Measurements from ENCODE around the gene RDH8.

RDH8 gene

GRCh38 chr19:10043286-10043927, 30.1 kb downstream of the RDH8 start (continued):
- TF ChIP-seq, protein P1, sequence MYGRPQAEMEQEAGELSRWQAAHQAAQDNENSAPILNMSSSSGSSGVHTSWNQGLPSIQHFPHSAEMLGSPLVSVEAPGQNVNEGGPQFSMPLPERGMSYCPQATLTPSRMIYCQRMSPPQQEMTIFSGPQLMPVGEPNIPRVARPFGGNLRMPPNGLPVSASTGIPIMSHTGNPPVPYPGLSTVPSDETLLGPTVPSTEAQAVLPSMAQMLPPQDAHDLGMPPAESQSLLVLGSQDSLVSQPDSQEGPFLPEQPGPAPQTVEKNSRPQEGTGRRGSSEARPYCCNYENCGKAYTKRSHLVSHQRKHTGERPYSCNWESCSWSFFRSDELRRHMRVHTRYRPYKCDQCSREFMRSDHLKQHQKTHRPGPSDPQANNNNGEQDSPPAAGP (tag by site-specific recombination; IDR thresholded peaks at IDR 0.05): no peak
- TF ChIP-seq, protein P2, sequence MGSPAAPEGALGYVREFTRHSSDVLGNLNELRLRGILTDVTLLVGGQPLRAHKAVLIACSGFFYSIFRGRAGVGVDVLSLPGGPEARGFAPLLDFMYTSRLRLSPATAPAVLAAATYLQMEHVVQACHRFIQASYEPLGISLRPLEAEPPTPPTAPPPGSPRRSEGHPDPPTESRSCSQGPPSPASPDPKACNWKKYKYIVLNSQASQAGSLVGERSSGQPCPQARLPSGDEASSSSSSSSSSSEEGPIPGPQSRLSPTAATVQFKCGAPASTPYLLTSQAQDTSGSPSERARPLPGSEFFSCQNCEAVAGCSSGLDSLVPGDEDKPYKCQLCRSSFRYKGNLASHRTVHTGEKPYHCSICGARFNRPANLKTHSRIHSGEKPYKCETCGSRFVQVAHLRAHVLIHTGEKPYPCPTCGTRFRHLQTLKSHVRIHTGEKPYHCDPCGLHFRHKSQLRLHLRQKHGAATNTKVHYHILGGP (tag by site-specific recombination; IDR thresholded peaks at IDR 0.05): no peak
- TF ChIP-seq PRDM6 (tag by site-specific recombination; IDR thresholded peaks at IDR 0.05) (no peak), REST (tag by site-specific recombination; IDR thresholded peaks at IDR 0.05) (no peak), ZNF433 (tag by site-specific recombination; IDR thresholded peaks at IDR 0.05; ENCODE audit: low read depth) (no peak), ZNF266 (tag by site-specific recombination; IDR thresholded peaks at IDR 0.05; ENCODE audit: low read depth) (no peak), ZNF223 (tag by site-specific recombination; IDR thresholded peaks at IDR 0.05) (no peak), ZNF416 (tag by site-specific recombination; IDR thresholded peaks at IDR 0.05) (0 out of 2 replicates have a peak, but pooled peaks have one; percentile 61), SP3 (tag by site-specific recombination; IDR thresholded peaks at IDR 0.05) (no peak), ZNF501 (tag by site-specific recombination; IDR thresholded peaks at IDR 0.05) (no peak), YY2 (tag by site-specific recombination; IDR thresholded peaks at IDR 0.05) (no peak), ZBTB48 (tag by site-specific recombination; IDR thresholded peaks at IDR 0.05) (no peak), ZNF747 (tag by site-specific recombination; IDR thresholded peaks at IDR 0.05) (no peak), ZFP3 (tag by site-specific recombination; IDR thresholded peaks at IDR 0.05; ENCODE audit: low read depth) (no peak), ZFP37 (tag by site-specific recombination; IDR thresholded peaks at IDR 0.05) (no peak), ZSCAN4 (tag by site-specific recombination; IDR thresholded peaks at IDR 0.05) (no peak), MYNN (tag by site-specific recombination; IDR thresholded peaks at IDR 0.05; ENCODE audit: borderline replicate concordance) (no peak), ZNF560 (tag by site-specific recombination; IDR thresholded peaks at IDR 0.05; ENCODE audit: borderline replicate concordance) (peak; percentile 9; the same call in 1 of the 2 replicates), ZNF394 (tag by site-specific recombination; IDR thresholded peaks at IDR 0.05; ENCODE audit: borderline replicate concordance) (peak; percentile 50; the same call in 1 of the 2 replicates), ZNF112 (tag by site-specific recombination; IDR thresholded peaks at IDR 0.05) (0 out of 2 replicates have a peak, but pooled peaks have one; percentile 63), ZNF23 (tag by site-specific recombination; IDR thresholded peaks at IDR 0.05; ENCODE audit: borderline replicate concordance) (no peak), ZNF473 (tag by site-specific recombination; IDR thresholded peaks at IDR 0.05) (no peak), SCRT2 (tag by site-specific recombination; IDR thresholded peaks at IDR 0.05) (no peak)
- TF ChIP-seq, protein P3, sequence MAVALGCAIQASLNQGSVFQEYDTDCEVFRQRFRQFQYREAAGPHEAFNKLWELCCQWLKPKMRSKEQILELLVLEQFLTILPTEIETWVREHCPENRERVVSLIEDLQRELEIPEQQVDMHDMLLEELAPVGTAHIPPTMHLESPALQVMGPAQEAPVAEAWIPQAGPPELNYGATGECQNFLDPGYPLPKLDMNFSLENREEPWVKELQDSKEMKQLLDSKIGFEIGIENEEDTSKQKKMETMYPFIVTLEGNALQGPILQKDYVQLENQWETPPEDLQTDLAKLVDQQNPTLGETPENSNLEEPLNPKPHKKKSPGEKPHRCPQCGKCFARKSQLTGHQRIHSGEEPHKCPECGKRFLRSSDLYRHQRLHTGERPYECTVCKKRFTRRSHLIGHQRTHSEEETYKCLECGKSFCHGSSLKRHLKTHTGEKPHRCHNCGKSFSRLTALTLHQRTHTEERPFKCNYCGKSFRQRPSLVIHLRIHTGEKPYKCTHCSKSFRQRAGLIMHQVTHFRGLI (tag by site-specific recombination; IDR thresholded peaks at IDR 0.05): no peak
